ENCODE data around the gene AQR.

GRCh38 chr15:34952481-34952880 lies 17.1 kb downstream of the AQR start:
- TF ChIP-seq CTCF (conservative IDR thresholded peaks at IDR 0.05; ENCODE audit: low read length) = no peak
- TF ChIP-seq EZH2phosphoT487 (IDR thresholded peaks at IDR 0.05; ENCODE audit: borderline replicate concordance) = no peak

Measured in Loucy (cell line).